DMS53 treated with DMSO at 0.1 percent for 48 hours (cell line): ENCODE measurements around the gene TAF5.
"Not testable (repeated sequence)": the region's sequence is repeated elsewhere in the genome, so short reads cannot be mapped to it uniquely, and the experiment has no call there.

ENCODE experiments used
- DNase-seq: peaks from one replicate; lab custom pipeline; 2025; ENCODE audit not compliant: unreplicated experiment; lab: John Stamatoyannopoulos, UW

TAF5 gene

GRCh38 chr10:103397191-103397825, 29.5 kb downstream of the TAF5 start:
- no peak for DNase-seq

- no peak for DNase-seq
These were observed 45.8 kb downstream of the TAF5 start for GRCh38 chr10:103413564-103413963.

GRCh38 chr10:103415581-103415980, 47.8 kb downstream of the TAF5 start:
- DNase-seq, result no peak

- DNase-seq, result peak; percentile 69
These were observed 48.8 kb downstream of the TAF5 start for GRCh38 chr10:103416436-103417147.

GRCh38 chr10:103417148-103417469, 49.3 kb downstream of the TAF5 start:
- not testable (repeated sequence) for DNase-seq

GRCh38 chr10:103417601-103418000, 49.8 kb downstream of the TAF5 start:
- DNase-seq, result no peak

- no peak for DNase-seq
These were observed 51.3 kb downstream of the TAF5 start for GRCh38 chr10:103419101-103419500.

GRCh38 chr10:103423748-103424147, 56.0 kb downstream of the TAF5 start:
- no peak for DNase-seq

- no peak for DNase-seq
These were observed 60.1 kb downstream of the TAF5 start for GRCh38 chr10:103427866-103428265.

GRCh38 chr10:103428989-103429643, 61.3 kb downstream of the TAF5 start:
- no peak for DNase-seq

- DNase-seq, result no peak
These were observed 61.9 kb downstream of the TAF5 start for GRCh38 chr10:103429647-103430046.

- DNase-seq, result peak; percentile 5
These were observed 64.1 kb downstream of the TAF5 start for GRCh38 chr10:103431902-103432301.

GRCh38 chr10:103433858-103434257, 66.1 kb downstream of the TAF5 start:
- no peak for DNase-seq
